ENCODE measurements around the gene DYNC1I2.

The DYNC1I2 gene

DNA sequence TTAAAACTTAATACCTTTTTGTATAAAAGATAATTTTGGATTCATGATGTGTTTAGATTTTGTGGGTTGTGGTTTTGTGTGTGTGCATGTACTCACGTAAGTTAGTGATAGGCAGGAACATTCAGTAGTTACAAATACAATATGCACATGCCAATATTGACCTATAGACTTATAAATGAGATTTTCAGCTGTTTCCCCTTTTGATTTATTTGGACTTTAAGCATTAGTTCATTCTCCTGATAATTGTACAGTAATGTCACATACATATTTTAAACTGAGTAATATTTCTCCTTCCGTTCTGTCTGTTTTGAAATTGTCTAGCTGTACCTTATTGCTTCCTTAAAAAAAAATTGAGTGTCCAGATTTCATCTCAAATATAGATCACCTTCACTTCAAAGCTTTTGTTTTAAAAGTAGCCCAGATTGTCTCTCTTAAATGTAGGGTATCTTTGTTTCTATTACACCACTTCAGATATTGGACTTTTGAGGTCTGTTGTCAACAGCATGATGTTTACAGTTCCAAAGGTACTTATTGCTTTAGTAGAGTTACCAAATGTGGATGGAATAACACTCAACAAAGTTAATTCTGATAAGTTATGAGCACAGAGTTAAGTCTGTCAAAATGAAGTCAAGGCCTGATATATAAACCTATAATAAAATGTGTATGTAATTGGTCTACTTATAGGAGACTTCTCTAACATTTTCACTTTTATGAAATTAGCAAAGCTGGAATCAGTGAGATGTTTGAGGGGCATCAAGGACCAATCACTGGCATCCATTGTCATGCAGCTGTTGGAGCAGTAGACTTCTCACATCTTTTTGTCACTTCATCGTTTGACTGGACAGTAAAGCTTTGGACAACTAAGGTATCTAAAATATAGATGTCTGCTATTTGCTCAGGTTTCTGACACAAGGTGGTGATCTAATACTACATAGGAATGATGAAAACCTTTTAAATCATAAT, 42.0 kb downstream of the DYNC1I2 start:
- H3K79me2 ChIP-seq (ENCODE audit: insufficient read depth, low read depth): no peaks in the 10 kb centered on the region
- no peaks in the 10 kb centered on the region for H3K4me1 ChIP-seq (ENCODE audit: low read depth, poor library complexity, severe bottlenecking)
- H3K36me3 ChIP-seq (ENCODE audit: insufficient read depth): peaks cover 3% of the 10 kb centered on the region; the same call in 1 of the 2 replicates
- H3K27me3 ChIP-seq (ENCODE audit: insufficient read depth, low read depth): no peaks in the 10 kb centered on the region
- H2AFZ ChIP-seq (ENCODE audit: low read depth): no peak overlapping the region
- no peak overlapping the region for H3K27ac ChIP-seq
- H4K20me1 ChIP-seq (ENCODE audit: insufficient read depth): no peaks in the 10 kb centered on the region; the same call in 1 of the 2 replicates
- H3K4me2 ChIP-seq: no peak overlapping the region
- TF ChIP-seq, protein P1, sequence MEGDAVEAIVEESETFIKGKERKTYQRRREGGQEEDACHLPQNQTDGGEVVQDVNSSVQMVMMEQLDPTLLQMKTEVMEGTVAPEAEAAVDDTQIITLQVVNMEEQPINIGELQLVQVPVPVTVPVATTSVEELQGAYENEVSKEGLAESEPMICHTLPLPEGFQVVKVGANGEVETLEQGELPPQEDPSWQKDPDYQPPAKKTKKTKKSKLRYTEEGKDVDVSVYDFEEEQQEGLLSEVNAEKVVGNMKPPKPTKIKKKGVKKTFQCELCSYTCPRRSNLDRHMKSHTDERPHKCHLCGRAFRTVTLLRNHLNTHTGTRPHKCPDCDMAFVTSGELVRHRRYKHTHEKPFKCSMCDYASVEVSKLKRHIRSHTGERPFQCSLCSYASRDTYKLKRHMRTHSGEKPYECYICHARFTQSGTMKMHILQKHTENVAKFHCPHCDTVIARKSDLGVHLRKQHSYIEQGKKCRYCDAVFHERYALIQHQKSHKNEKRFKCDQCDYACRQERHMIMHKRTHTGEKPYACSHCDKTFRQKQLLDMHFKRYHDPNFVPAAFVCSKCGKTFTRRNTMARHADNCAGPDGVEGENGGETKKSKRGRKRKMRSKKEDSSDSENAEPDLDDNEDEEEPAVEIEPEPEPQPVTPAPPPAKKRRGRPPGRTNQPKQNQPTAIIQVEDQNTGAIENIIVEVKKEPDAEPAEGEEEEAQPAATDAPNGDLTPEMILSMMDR (conservative IDR thresholded peaks at IDR 0.05; ENCODE audit: low read depth, low read length): no peak
- H3K9ac ChIP-seq: no peak overlapping the region
- no peak overlapping the region for H3K4me3 ChIP-seq (IDR thresholded peaks at IDR 0.05; ENCODE audit: insufficient read depth, low read depth, low read length)

DNA sequence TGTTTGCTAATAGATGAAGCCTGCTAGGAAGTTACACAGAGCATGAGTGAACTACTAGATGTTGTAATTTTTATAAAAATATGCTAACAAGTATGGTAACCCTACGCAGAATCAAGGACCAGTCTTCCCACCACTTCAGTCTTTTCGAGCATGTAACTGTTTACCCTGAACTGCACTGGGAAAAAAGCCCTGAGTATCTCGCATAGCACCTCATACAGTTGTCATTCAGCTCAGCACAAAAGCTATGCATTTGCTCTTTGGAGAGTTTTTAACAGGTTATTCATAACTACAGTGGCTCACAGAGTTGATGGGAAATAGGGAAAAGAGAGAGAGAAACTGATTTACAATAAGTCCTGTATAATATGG, 42.7 kb downstream of the DYNC1I2 start:
- TF ChIP-seq, protein P1 (conservative IDR thresholded peaks at IDR 0.05; ENCODE audit: low read depth, low read length): no peak
- H3K4me1 ChIP-seq (ENCODE audit: low read depth, poor library complexity, severe bottlenecking): no peaks in the 10 kb centered on the region
- no peak overlapping the region for H3K27ac ChIP-seq
- no peaks in the 10 kb centered on the region for H3K79me2 ChIP-seq (ENCODE audit: insufficient read depth, low read depth)
- H3K36me3 ChIP-seq (ENCODE audit: insufficient read depth): peaks cover 3% of the 10 kb centered on the region; the same call in 1 of the 2 replicates
- H4K20me1 ChIP-seq (ENCODE audit: insufficient read depth): no peaks in the 10 kb centered on the region; the same call in 1 of the 2 replicates
- no peak overlapping the region for H3K4me2 ChIP-seq
- no peak overlapping the region for H2AFZ ChIP-seq (ENCODE audit: low read depth)
- H3K27me3 ChIP-seq (ENCODE audit: insufficient read depth, low read depth): no peaks in the 10 kb centered on the region
- H3K4me3 ChIP-seq (IDR thresholded peaks at IDR 0.05; ENCODE audit: insufficient read depth, low read depth, low read length): no peak overlapping the region
- H3K9ac ChIP-seq: no peak overlapping the region

DNA sequence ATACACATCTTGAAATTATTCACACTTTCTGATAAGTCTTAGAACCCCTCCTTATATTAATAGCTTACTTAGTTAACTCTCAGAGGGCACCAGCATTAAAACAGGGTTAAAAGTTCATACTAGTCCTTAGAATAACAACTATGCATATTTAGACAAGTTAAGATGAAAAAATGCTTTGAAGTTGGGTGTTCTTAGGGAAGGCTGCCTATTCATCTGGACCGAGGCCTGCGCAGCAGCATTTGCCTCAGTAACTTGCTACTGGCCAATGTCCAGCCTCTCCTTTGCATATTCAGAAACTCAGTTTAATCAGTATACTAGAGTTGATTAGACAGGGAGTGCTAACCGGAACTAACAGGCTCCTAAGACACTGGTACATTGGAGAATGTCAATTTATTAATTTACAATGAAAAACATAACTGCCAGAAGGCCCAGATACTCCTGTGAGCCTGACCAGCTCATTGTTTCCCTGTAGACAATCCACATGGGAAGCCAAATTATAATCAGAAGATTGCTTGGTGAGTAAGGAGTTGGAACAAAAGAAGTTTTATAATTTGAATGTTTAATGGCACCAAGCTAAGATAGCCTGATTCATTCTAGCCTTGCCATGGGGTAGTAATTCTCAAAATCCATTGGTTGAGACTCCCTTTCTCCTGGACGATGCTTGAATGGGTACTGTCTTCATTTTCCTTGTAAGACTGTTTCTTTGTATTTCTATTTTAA, 48.9 kb downstream of the DYNC1I2 start:
- H3K79me2 ChIP-seq (ENCODE audit: insufficient read depth, low read depth): no peaks in the 10 kb centered on the region
- no peaks in the 10 kb centered on the region for H3K36me3 ChIP-seq (ENCODE audit: insufficient read depth)
- no peak overlapping the region for H3K27ac ChIP-seq
- TF ChIP-seq, protein P1 (conservative IDR thresholded peaks at IDR 0.05; ENCODE audit: low read depth, low read length): no peak
- H3K27me3 ChIP-seq (ENCODE audit: insufficient read depth, low read depth): no peaks in the 10 kb centered on the region
- no peak overlapping the region for H2AFZ ChIP-seq (ENCODE audit: low read depth)
- peaks cover 8% of the 10 kb centered on the region for H3K4me1 ChIP-seq (ENCODE audit: low read depth, poor library complexity, severe bottlenecking)
- H3K4me2 ChIP-seq: no peak overlapping the region
- H4K20me1 ChIP-seq (ENCODE audit: insufficient read depth): no peaks in the 10 kb centered on the region
- H3K9ac ChIP-seq: no peak overlapping the region
- no peak overlapping the region for H3K4me3 ChIP-seq (IDR thresholded peaks at IDR 0.05; ENCODE audit: insufficient read depth, low read depth, low read length)

DNA sequence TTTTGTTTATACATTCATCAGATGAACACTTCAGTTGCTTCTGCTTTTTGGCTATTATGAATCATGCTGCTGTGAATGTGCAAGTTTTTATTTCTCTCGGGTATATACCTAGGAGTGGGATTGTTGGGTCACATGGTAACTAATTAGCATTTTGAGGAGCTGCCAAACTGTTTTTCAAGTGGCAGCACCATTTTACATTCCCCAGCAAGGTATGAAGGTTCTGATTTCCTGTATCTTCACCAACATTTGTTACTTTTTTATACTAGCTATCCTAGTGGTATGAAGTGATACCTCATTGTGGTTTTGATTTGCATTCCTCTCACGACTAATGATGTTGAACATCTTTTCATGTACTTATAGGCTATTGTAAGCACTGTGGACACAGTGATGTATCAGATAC, 53.9 kb downstream of the DYNC1I2 start:
- no peak overlapping the region for H3K4me3 ChIP-seq (IDR thresholded peaks at IDR 0.05; ENCODE audit: insufficient read depth, low read depth, low read length)
- H3K4me1 ChIP-seq (ENCODE audit: low read depth, poor library complexity, severe bottlenecking): peaks cover 14% of the 10 kb centered on the region
- H2AFZ ChIP-seq (ENCODE audit: low read depth): no peak overlapping the region
- no peaks in the 10 kb centered on the region for H3K79me2 ChIP-seq (ENCODE audit: insufficient read depth, low read depth)
- no peaks in the 10 kb centered on the region for H3K36me3 ChIP-seq (ENCODE audit: insufficient read depth)
- no peak overlapping the region for H3K9ac ChIP-seq
- H4K20me1 ChIP-seq (ENCODE audit: insufficient read depth): no peaks in the 10 kb centered on the region
- TF ChIP-seq, protein P1 (conservative IDR thresholded peaks at IDR 0.05; ENCODE audit: low read depth, low read length): no peak
- no peak overlapping the region for H3K4me2 ChIP-seq
- no peak overlapping the region for H3K27ac ChIP-seq
- H3K27me3 ChIP-seq (ENCODE audit: insufficient read depth, low read depth): no peaks in the 10 kb centered on the region
